Keratinocyte (primary cell): ENCODE results near the gene MLLT1. TPM values are rescaled to one million over a fixed set of nuclear protein-coding genes. Genes with fewer than 3 reads are reported as not detected.

Experiments used
- DNase-seq: peaks from one replicate; pipeline ENCODE4 v3.0.0-alpha.2; 2011; ENCODE audit warnings: low read depth, missing footprints, low spot score
- FAIRE-seq: peaks from 2 replicates; lab custom pipeline; 2011; peaks lifted over from hg19 to GRCh38; lab: Jason Lieb, UNC
- H2AFZ ChIP-seq: 2 replicates; pipeline ENCODE4 v1.6.0; 2012; ENCODE audit warnings: low read length, control low read depth, inconsistent platforms; ENCODE audit not compliant: control insufficient read depth
- H3K27ac ChIP-seq: 2 replicates; pipeline ENCODE4 v1.5.1; 2011; ENCODE audit warnings: low read length; ENCODE audit not compliant: control insufficient read depth, insufficient read depth
- H3K27me3 ChIP-seq: 3 replicates; pipeline ENCODE4 v1.6.0; 2011; ENCODE audit warnings: low read length; ENCODE audit not compliant: control insufficient read depth, insufficient read depth; ENCODE audit errors: extremely low read depth
- H3K36me3 ChIP-seq, 2 experiments: 2 replicates in 1 of 2; 3 replicates in 1 of 2; pipeline ENCODE4 v1.5.1; 2011; ENCODE audit warnings: low read length in 2 of 2, mild to moderate bottlenecking in 1 of 2; ENCODE audit not compliant: control insufficient read depth in 2 of 2, insufficient read depth in 2 of 2; ENCODE audit errors: extremely low read depth in 1 of 2
- H3K4me1 ChIP-seq: 3 replicates; pipeline ENCODE4 v1.5.1; 2011; ENCODE audit warnings: low read length; ENCODE audit not compliant: control insufficient read depth, insufficient read depth; ENCODE audit errors: extremely low read depth
- H3K4me2 ChIP-seq: 3 replicates; pipeline ENCODE4 v1.6.0; 2011; ENCODE audit warnings: low read depth, low read length; ENCODE audit not compliant: control insufficient read depth, insufficient read depth; ENCODE audit errors: extremely low read depth
- H3K4me3 ChIP-seq, 3 experiments: fragments of 200-600 bp in 1 of 3; sonication (generic) in 1 of 3; 2 replicates in 2 of 3; 3 replicates in 1 of 3; pipeline ENCODE4 v1.5.1; 2011 to 2016; ENCODE audit warnings: low read length in 3 of 3, mild to moderate bottlenecking in 3 of 3, control low read depth in 2 of 3, inconsistent platforms in 1 of 3, low read depth in 1 of 3, mixed read lengths in 1 of 3, mixed run types in 1 of 3, moderate library complexity in 1 of 3; ENCODE audit not compliant: control insufficient read depth in 2 of 3, insufficient read depth in 2 of 3; ENCODE audit errors: extremely low read depth in 1 of 3
- H3K79me2 ChIP-seq: 2 replicates; pipeline ENCODE4 v1.6.0; 2012; ENCODE audit warnings: low read length; ENCODE audit not compliant: control insufficient read depth, insufficient read depth
- H3K9ac ChIP-seq: 3 replicates; pipeline ENCODE4 v1.6.0; 2011; ENCODE audit warnings: low read length; ENCODE audit not compliant: control insufficient read depth, insufficient read depth; ENCODE audit errors: extremely low read depth
- H3K9me1 ChIP-seq: 3 replicates; pipeline ENCODE4 v1.6.0; 2011; ENCODE audit warnings: low read length; ENCODE audit not compliant: control insufficient read depth, insufficient read depth; ENCODE audit errors: extremely low read depth
- H3K9me3 ChIP-seq: 2 replicates; pipeline ENCODE4 v1.5.1; 2012; ENCODE audit warnings: low read depth, low read length; ENCODE audit not compliant: control insufficient read depth
- H4K20me1 ChIP-seq: 3 replicates; pipeline ENCODE4 v1.6.0; 2011; ENCODE audit warnings: low read length; ENCODE audit not compliant: control insufficient read depth, insufficient read depth; ENCODE audit errors: extremely low read depth
- CTCF ChIP-seq, 3 experiments: IDR thresholded peaks in 1 of 3; conservative IDR thresholded peaks in 1 of 3; optimal IDR thresholded peaks in 1 of 3; 2 replicates in 2 of 3; 3 replicates in 1 of 3; pipeline versions ENCODE3 to v1.5.1; 2011; ENCODE audit warnings: low read length in 3 of 3, mild to moderate bottlenecking in 3 of 3, moderate library complexity in 2 of 3, control low read depth in 1 of 3, inconsistent platforms in 1 of 3; ENCODE audit not compliant: insufficient read depth in 2 of 3; ENCODE audit errors: extremely low read depth in 1 of 3
- EZH2 ChIP-seq: IDR thresholded peaks from one replicate; pipeline ENCODE4 v1.6.1; 2012; ENCODE audit warnings: inconsistent platforms, mild to moderate bottlenecking, low read length, moderate library complexity
- dilution Hi-C: fragments of 300-500 bp; cut with MboI; formaldehyde crosslinking; loops from one replicate; pipeline ENCODE4 v1.7.0; 2020; ENCODE audit warnings: low sequenced_read_pairs; ENCODE audit not compliant: extremely low pct_ligation_motif_present
- polyA plus RNA-seq, 5 experiments: library from polyadenylated mRNA; depleted of rRNA in 3 of 5; stranded (reverse) in 3 of 5; stranded (forward) in 1 of 5; unstranded in 1 of 5; fragments of >200 nt; gene quantifications; 1 replicate in 1 of 5; 2 replicates in 3 of 5; 3 replicates in 1 of 5; pipeline versions ENCODE4 v1.2.1 to v1.2.3, GENCODE V29; 2011 to 2012; ENCODE audit warnings: missing spikeins in 2 of 5, low read depth in 1 of 5, low replicate concordance in 1 of 5

MLLT1 gene
- polyA plus RNA-seq, 1 donor (not counting 4 experiments of a cell fraction or from before 2014, with no cell fraction given): 8.3 TPM

GRCh38 chr19:6261883-6262282 is 17.9 kb downstream of the MLLT1 start:
- FAIRE-seq: no peak
- no peaks in the 10 kb centered on the region for H4K20me1 ChIP-seq
- TF ChIP-seq CTCF (optimal IDR thresholded peaks at IDR 0.05 in 1 of 3, IDR thresholded peaks at IDR 0.05 in 1 of 3, conservative IDR thresholded peaks at IDR 0.05 in 1 of 3; ENCODE audit: extremely low read depth in 1 of 3, insufficient read depth in 2 of 3, low read length in 3 of 3) (no peak), EZH2 (no peak)

GRCh38 chr19:6260912-6261650 is 18.7 kb downstream of the MLLT1 start:
- FAIRE-seq: no peak
- Histone ChIP-seq H3K27ac (no peak overlapping the region), H3K36me3 (peaks cover 24 to 27% of the 10 kb centered on the region in 2 experiments), H3K79me2 (peaks cover 50% of the 10 kb centered on the region), H3K4me1 (no peaks in the 10 kb centered on the region), H3K4me3 (no peak overlapping the region), H3K9me1 (no peaks in the 10 kb centered on the region), H4K20me1 (no peaks in the 10 kb centered on the region), H3K9me3 (no peaks in the 10 kb centered on the region), H3K4me2 (no peak overlapping the region), H3K9ac (no peak overlapping the region), H2AFZ (no peak overlapping the region), H3K27me3 (no peaks in the 10 kb centered on the region)
- DNase-seq: no peak
- dilution Hi-C loops: no loop called here
- TF ChIP-seq CTCF (optimal IDR thresholded peaks at IDR 0.05 in 1 of 3, IDR thresholded peaks at IDR 0.05 in 1 of 3, conservative IDR thresholded peaks at IDR 0.05 in 1 of 3; ENCODE audit: extremely low read depth in 1 of 3, insufficient read depth in 2 of 3, low read length in 3 of 3) (peak; percentile 49 to 58 (median 53)), EZH2 (no peak)

More at GRCh38 chr19:6261883-6262282, 17.9 kb downstream of the MLLT1 start:
- H3K4me3 ChIP-seq: no peak overlapping the region
- no peaks in the 10 kb centered on the region for H3K9me1 ChIP-seq
- H3K4me1 ChIP-seq: no peaks in the 10 kb centered on the region
- no peaks in the 10 kb centered on the region for H3K27me3 ChIP-seq
- DNase-seq: no peak
- H2AFZ ChIP-seq: no peak overlapping the region
- no peak overlapping the region for H3K4me2 ChIP-seq
- H3K9ac ChIP-seq: no peak overlapping the region
- peaks cover 49% of the 10 kb centered on the region for H3K79me2 ChIP-seq
- no peak overlapping the region for H3K27ac ChIP-seq
- no peaks in the 10 kb centered on the region for H3K9me3 ChIP-seq
- dilution Hi-C loops: no loop called here
- peaks cover 24 to 29% of the 10 kb centered on the region in 2 experiments for H3K36me3 ChIP-seq
